GM21576 (cell line): ENCODE results near the gene HDAC1.
"Not testable (repeated sequence)": the region's sequence is repeated elsewhere in the genome, so short reads cannot be mapped to it uniquely, and the experiment has no call there.

ENCODE experiments used
- ATAC-seq: cut with Tn5 transposase; IDR thresholded peaks from one replicate; pipeline ENCODE4 v1.9.1; 2021; ENCODE audit warnings: mild to moderate bottlenecking, moderate library complexity; ENCODE audit not compliant: unreplicated experiment

Gene HDAC1

GRCh38 chr1:32291708-32292538 lies at the start of gene HDAC1:
HDAC1 (plus strand) TSS chr1:32292083; CDS start chr1:32292170, 87 bp downstream.
- peak; percentile 92 for ATAC-seq

- no peak for ATAC-seq
Observed at GRCh38 chr1:32242341-32242851, 49.5 kb upstream of the HDAC1 start.

GRCh38 chr1:32246888-32247273 lies 45.0 kb upstream of the HDAC1 start, which contains the start of gene FAM167B:
FAM167B (plus strand) TSS chr1:32247222; CDS start chr1:32247422, 200 bp downstream.
- ATAC-seq = no peak

GRCh38 chr1:32247452-32247851 lies 44.4 kb upstream of the HDAC1 start:
- ATAC-seq = no peak

- peak; percentile 30 for ATAC-seq
Observed at GRCh38 chr1:32247983-32248889, 43.6 kb upstream of the HDAC1 start.

GRCh38 chr1:32249831-32250525 lies 41.9 kb upstream of the HDAC1 start:
- peak; percentile 49 for ATAC-seq

GRCh38 chr1:32250893-32251716 lies 40.8 kb upstream of the HDAC1 start, which contains the start of gene LCK:
LCK (plus strand) TSS chr1:32251265; CDS start chr1:32274330, 23,065 bp downstream.
- no peak for ATAC-seq

- ATAC-seq = no peak
Observed at GRCh38 chr1:32255072-32256071, 36.5 kb upstream of the HDAC1 start.

- ATAC-seq = no peak
Observed at GRCh38 chr1:32256473-32257226, 35.2 kb upstream of the HDAC1 start.

GRCh38 chr1:32257227-32257508 lies 34.7 kb upstream of the HDAC1 start:
- no peak for ATAC-seq

- not testable (repeated sequence) for ATAC-seq
Observed at GRCh38 chr1:32263236-32263593, 28.7 kb upstream of the HDAC1 start.

- peak; percentile 52 for ATAC-seq
Observed at GRCh38 chr1:32263744-32264143, 28.1 kb upstream of the HDAC1 start.

- ATAC-seq = no peak
Observed at GRCh38 chr1:32265846-32266245, 26.0 kb upstream of the HDAC1 start.

- ATAC-seq = no peak
Observed at GRCh38 chr1:32266921-32267591, 24.8 kb upstream of the HDAC1 start.

GRCh38 chr1:32269744-32270143 lies 22.1 kb upstream of the HDAC1 start:
- no peak for ATAC-seq

- no peak for ATAC-seq
Observed at GRCh38 chr1:32272557-32273390, 19.1 kb upstream of the HDAC1 start.
